Measurements from ENCODE around the gene CD160.
A peak's percentile ranks its signal among the peaks of the same experiment; 100 is the strongest.
"Not testable (repeated sequence)": the region's sequence is repeated elsewhere in the genome, so short reads cannot be mapped to it uniquely, and the experiment has no call there.

CD160 gene

GRCh38 chr1:145759721-145760120 is 40.4 kb downstream of the CD160 start:
- DNase-seq, result no peak

GRCh38 chr1:145760395-145760949 is 41.2 kb downstream of the CD160 start:
- not testable (repeated sequence) for DNase-seq

- not testable (repeated sequence) for DNase-seq
These were observed 42.2 kb downstream of the CD160 start for GRCh38 chr1:145761498-145761897.

- not testable (repeated sequence) for DNase-seq
These were observed 42.7 kb downstream of the CD160 start for GRCh38 chr1:145762001-145762400.

DNA sequence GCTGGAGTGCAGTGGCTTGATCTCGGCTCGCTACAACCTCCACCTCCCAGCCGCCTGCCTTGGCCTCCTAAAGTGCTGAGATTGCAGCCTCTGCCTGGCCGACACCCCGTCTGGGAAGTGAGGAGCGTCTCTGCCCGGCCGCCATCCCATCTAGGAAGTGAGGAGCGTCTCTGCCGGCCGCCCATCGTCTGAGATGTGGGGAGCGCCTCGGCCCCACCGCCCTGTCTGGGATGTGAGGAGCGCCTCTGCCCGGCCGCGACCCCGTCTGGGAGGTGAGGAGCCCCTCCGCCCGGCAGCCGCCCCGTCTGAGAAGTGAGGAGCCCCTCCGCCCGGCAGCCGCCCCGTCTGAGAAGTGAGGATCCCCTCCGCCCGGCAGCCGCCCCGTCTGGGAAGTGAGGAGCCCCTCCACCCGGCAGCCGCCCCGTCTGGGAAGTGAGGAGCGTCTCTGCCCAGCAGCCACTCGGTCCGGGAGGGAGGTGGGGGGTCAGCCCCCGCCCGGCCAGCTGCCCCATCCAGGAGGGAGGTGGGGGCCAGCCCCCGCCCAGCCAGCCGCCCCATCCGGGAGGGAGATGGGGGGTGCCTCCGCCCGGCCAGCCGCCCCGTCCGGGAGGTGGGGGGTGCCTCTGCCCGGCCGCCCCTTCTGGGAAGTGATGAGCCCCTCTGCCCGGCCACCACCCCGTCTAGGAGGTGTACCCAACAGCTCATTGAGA is 45.1 kb downstream of the CD160 start:
- DNase-seq, result not testable (repeated sequence)

DNA sequence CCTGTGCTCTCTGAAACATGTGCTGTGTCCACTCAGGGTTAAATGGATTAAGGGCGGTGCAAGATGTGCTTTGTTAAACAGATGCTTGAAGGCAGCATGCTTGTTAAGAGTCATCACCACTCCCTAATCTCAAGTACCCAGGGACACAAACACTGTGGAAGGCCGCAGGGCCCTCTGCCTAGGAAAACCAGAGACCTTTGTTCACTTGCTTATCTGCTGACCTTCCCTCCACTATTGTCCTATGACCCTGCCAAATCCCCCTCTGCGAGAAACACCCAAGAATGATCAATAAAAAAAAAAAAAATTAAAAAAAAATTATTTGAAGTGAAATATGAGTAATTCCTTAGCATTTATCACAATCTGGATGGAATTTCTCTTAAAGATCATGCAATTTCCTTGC is 45.8 kb downstream of the CD160 start:
- not testable (repeated sequence) for DNase-seq

- not testable (repeated sequence) for DNase-seq
These were observed 46.5 kb downstream of the CD160 start for GRCh38 chr1:145765585-145766360.

DNA sequence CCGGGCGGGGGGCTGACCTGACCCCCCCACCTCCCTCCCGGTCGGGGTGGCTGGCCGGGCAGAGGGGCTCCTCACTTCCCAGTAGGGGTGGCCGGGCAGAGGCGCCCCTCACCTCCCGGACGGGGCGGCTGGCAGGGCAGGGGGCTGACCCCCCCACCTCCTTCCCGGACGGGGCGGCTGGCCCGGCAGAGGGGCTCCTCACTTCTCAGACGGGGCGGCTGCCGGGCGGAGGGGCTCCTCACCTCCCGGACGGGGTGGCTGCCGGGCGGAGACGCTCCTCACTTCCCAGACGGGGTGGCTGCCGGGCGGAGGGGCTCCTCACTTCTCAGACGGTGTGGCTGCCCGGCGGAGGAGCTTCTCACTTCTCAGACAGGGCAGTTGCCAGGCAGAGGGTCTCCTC is 47.6 kb downstream of the CD160 start:
- not testable (repeated sequence) for DNase-seq

GRCh38 chr1:145768004-145768403 is 48.7 kb downstream of the CD160 start:
- not testable (repeated sequence) for DNase-seq

DNA sequence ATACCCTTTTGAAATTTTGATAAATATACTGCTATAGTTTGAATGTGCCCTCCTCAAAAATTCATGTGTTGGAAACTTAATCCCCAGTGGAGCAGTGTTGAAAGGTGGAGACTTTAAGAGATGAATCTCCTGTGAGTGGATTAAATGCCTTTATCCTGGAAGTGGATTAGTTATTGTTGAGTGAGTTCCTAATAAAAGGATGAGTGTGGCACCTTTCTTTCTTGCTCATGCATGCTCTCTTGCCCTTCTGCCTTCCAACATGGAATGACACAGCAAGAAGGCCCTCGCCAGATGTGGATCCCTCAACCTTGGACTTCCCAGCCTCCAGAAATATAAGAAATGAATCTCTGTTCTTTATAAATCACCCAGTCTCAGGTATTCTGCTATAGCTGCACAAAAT is 51.8 kb downstream of the CD160 start:
- DNase-seq, result no peak

DNA sequence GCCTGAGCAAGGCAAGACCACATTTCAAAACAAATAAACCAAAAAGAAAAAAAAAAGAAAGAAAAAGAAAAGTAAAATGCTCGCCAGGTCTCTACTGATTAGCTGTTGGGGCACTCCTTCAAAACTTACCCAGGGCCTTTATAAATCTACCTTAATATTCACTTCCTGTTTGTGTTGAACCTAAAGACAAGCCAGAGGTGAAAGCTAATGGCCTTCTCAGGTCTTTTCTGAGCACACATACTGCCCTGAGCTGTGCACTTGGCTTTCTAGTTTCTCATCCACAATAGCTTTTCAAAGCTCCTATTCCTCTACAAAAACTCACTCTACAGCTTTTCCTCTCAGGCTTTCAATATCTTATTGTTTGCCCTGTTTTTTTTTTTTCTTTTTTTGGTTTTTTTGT is 54.1 kb downstream of the CD160 start:
- DNase-seq, result no peak

DNA sequence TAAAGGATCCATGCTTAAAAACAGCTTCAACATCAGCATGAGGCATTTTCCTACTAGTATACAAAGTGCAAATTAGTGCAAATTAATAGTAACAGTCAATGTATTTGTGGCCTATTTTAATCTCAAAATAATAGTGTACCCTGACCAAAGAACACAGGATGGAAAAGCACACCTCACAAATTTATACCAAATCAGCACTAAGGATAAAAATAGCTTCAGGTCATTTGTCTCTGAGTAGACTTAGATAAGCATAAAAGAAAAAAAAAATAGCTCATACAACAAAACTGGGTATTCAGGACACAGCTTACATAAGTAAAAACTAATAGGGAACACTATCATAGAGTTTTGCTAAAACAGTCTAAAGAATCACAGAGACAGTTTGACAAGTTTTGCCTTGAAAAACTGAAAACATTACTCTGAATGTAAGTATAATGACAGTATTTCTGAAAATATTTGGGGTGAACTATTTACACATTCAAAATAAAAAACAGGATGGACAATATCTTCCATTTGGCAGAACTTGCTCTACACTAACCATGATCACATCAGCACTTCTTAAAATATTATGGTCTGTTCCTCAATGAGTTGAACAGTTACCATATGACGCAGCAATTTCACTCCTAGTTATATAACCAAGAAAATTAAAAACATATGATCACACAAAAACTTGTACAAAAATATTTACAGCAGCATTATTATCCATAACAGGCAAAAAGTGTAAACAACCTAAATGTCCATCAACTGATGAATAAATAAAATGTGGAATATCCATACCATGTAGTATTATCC is 58.3 kb downstream of the CD160 start:
- DNase-seq, result no peak

- no peak for DNase-seq
These were observed 58.8 kb downstream of the CD160 start for GRCh38 chr1:145778146-145778540.

- peak; percentile 38 for DNase-seq
These were observed 63.2 kb downstream of the CD160 start for GRCh38 chr1:145782272-145783099.

GRCh38 chr1:145784409-145784808 is 65.1 kb downstream of the CD160 start:
- DNase-seq, result no peak

GRCh38 chr1:145785547-145785946 is 66.2 kb downstream of the CD160 start:
- DNase-seq, result peak; percentile 16

GRCh38 chr1:145786271-145786670 is 67.0 kb downstream of the CD160 start:
- DNase-seq, result peak; percentile 21

DNA sequence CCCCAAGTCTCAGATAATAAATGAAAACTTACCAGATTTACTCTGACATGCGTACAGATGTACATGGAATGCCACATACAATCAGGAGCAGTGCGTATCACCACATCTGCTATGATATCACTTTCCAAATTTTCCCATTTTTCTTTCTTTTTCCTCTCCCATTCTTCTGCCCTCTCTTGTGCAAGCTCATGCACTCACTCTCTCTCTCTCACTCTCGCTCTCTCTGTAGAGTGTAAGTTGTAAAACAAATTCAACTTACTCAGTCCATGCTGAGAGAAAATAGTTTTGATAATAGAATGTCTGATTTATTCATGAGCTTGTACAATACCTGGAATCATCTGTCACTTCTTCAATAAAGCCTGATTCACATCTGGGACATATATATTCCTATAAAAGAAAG is 69.3 kb downstream of the CD160 start:
- DNase-seq, result no peak

Measured in activated CD4-positive, alpha-beta T cell treated with anti-CD3 and anti-CD28 coated beads, Interleukin-10, Interleukin-2, amounts not matched to agents 100 ng/mL and 50 ng/mL, durations not matched to agents 16 hours and 8 hours (primary cell).